GM12892 (cell line): Measurements from ENCODE around the gene FAM90A1. TPM values are rescaled to one million over a fixed set of nuclear protein-coding genes. Genes with fewer than 3 reads are reported as not detected.
"Not testable (repeated sequence)": the region's sequence is repeated elsewhere in the genome, so short reads cannot be mapped to it uniquely, and the experiment has no call there.

Experiments
- DNase-seq: peaks from one replicate; pipeline ENCODE4 v3.0.0; 2011; ENCODE audit not compliant: insufficient read length
- FAIRE-seq: peaks from 2 replicates; lab custom pipeline; 2011; peaks lifted over from hg19 to GRCh38; lab: Jason Lieb, UNC
- polyA plus RNA-seq: library from polyadenylated mRNA; unstranded; fragments of >200 nt; gene quantifications from one replicate; pipeline ENCODE4 v1.2.1, GENCODE V29; 2012; ENCODE audit warnings: missing spikeins, inconsistent platforms; ENCODE audit not compliant: missing spikeins

The FAM90A1 gene
- polyA plus RNA-seq, result 0.49 TPM

DNA sequence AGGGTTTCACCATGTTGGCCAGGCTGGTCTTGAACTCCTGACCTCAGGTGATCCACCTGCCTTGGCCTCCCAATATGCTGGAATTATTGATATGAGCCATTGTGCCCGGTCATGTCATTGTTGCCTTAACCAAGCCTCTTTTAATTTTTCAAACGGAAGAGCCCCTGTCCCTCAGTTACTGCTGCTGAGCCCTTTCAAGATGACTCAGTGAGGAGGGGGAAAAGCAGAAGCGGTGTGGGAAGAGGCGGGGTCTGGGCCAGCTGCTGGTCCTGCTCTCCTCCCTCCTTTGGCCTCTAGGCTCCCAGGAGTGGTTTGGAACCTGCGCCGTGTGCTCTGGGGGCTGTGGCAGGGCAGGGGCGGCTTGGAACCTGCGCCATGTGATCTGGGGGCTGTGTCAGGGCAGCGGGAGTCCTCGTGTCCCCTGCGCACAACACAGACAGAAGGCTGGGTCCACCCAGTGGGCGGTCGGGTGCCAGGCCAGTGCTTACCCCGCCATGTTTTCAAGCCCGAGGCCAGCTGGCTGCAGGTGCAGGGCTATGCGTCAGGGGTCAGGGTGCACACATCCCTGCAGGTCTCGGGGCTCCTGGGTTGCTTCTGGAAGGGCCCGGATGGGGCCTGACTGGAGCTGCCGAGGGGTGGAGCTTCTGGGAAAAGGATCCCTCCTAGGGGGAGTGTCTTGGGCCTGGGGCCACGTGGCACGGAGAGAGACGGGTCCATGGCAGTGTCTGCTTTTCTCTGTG lies at the start of gene FAM90A1:
Gene FAM90A1 (minus strand): TSS at position 627 of the 740 bp plus-strand sequence. CDS start 2,786 bp downstream, outside the sequence.
- not testable (repeated sequence) for FAIRE-seq
- DNase-seq, result peak; percentile 21

- DNase-seq, FAIRE-seq: not testable (repeated sequence)
Measured at GRCh38 chr12:8276397-8276796, 49.0 kb upstream of the FAM90A1 start.

GRCh38 chr12:8266706-8267105 lies 39.3 kb upstream of the FAM90A1 start:
- DNase-seq, result not testable (repeated sequence)

DNA sequence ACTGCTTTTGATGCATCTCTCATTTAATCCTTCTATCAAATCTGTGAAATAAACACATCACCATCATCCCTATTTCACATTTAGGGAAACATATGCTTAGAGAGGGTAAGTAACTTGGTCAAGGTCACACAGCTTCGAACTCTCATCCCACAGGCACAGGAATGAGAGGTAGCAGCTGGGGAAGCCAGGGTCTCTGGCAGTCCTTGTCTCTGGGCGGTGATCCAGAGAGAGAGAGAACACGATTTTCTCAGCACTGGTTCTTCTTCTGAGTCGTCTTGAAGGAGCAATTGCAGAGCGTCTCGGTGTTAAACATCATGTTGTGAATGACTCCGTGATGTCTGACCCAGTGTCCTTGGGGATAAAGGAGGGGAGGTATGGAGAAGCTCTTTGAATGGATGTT lies 36.8 kb upstream of the FAM90A1 start:
- not testable (repeated sequence) for DNase-seq, FAIRE-seq

More at GRCh38 chr12:8266706-8267105, 39.3 kb upstream of the FAM90A1 start:
- not testable (repeated sequence) for FAIRE-seq

DNA sequence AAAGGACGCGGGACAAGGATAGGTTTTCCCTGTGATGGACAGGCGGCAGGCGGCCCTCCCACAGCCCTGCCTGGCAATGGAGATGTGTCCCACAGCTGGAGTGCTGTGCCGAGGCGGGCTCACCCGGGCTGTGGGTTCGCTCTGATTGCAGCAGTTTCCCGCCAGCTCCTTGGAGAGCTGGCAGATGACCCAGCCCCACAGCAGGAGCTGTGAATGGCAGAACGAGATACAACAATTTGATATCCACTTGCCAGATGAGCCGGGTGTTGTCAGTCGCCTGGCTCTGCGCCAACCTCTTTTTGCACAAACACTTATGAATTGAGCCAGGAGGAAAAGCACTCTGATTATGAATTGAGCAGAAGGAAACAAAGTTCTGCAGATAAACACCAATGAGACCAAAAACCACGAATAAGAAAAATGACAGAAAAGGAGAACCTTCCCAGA lies 33.7 kb upstream of the FAM90A1 start:
- FAIRE-seq, DNase-seq: not testable (repeated sequence)

- FAIRE-seq, DNase-seq: not testable (repeated sequence)
Measured at GRCh38 chr12:8256356-8256755, 28.9 kb upstream of the FAM90A1 start.

GRCh38 chr12:8254705-8255104 lies 27.3 kb upstream of the FAM90A1 start:
- not testable (repeated sequence) for DNase-seq, FAIRE-seq

DNA sequence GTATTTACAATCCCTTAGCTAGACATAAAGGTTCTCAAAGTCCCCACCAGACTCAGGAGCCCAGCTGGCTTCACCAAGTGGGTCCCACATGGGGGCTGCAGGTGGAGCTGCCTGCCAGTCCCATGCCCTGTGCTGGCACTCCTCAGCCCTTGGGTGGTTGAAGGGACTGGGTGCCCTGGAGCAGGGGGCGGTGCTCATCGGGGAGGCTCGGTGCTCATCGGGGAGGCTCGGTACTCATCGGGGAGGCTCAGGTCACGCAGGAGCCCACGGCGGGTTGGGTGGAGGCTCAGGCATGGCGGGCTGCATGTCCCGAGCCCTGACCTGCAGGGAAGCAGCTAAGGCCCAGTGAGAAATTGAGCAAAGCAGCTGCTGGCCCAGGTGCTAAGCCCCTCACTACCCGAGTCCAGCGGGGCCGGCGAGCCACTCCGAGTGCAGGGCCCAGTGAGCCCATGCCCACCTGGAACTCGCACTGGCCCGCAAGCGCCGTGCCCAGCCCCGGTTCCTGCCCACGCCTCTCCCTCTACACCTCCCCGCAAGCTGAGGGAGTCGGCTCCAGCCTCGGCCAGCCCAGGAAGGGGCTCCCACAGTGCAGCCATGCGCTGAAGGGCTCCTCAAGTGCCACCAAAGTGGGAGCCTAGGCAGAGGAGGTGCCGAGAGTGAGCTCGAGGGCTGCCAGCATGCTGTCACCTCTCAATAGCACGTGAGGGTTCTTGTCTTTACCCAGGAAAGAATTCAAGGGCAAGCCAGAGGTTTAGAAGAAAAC lies 24.8 kb upstream of the FAM90A1 start:
- DNase-seq, result not testable (repeated sequence)

DNA sequence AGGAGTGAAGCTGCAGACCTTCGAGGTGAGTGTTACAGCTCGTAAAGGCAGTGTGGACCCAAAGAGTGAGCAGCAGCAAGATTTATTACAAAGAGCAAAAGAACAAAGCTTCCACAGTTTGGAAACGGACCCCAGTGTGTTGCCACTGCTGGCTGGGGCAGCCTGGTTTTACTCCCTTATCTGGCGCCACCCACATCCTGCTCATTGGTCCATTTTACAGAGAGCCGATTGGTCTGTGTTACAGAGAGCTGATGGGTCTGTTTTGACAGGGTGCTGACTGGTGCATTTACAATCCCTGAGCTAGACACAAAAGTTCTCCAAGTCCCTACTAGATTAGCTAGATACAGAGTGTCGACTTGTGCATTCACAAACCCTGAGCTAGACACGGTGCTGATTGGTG lies 24.2 kb upstream of the FAM90A1 start:
- not testable (repeated sequence) for FAIRE-seq, DNase-seq

More for the DNA sequence above, 24.8 kb upstream of the FAM90A1 start:
- not testable (repeated sequence) for FAIRE-seq

DNA sequence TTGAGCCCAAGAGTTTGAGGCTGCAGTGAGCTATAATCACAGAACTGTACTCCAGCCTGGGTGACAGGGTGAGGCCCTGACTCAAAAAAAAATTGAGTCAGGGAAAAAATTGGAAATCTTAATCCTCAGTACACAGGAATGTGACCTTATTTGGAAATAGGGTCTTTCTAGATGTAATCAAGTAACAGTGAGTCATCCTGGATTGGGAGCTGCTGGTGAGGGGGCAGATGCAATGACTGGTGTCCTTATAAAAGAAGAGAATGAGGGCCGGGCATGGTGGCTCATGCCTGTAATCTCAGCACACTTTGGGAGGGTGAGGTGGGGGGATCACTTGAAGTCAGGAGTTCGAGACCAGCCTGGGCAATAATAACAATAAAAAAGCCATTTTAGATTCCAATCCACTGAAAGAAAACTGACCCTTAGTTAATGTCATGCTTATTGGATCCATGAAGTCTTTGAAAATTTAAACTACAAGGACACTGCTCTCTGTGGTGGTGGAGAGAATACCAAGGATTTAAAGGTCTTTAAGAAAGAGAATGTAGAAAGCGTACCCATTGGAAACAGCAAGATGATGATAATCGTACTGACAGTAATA lies 19.6 kb upstream of the FAM90A1 start:
- FAIRE-seq, result not testable (repeated sequence)

GRCh38 chr12:8243682-8244161 lies 16.3 kb upstream of the FAM90A1 start:
- not testable (repeated sequence) for FAIRE-seq, DNase-seq

More for the DNA sequence above, 19.6 kb upstream of the FAM90A1 start:
- DNase-seq, result not testable (repeated sequence)

DNA sequence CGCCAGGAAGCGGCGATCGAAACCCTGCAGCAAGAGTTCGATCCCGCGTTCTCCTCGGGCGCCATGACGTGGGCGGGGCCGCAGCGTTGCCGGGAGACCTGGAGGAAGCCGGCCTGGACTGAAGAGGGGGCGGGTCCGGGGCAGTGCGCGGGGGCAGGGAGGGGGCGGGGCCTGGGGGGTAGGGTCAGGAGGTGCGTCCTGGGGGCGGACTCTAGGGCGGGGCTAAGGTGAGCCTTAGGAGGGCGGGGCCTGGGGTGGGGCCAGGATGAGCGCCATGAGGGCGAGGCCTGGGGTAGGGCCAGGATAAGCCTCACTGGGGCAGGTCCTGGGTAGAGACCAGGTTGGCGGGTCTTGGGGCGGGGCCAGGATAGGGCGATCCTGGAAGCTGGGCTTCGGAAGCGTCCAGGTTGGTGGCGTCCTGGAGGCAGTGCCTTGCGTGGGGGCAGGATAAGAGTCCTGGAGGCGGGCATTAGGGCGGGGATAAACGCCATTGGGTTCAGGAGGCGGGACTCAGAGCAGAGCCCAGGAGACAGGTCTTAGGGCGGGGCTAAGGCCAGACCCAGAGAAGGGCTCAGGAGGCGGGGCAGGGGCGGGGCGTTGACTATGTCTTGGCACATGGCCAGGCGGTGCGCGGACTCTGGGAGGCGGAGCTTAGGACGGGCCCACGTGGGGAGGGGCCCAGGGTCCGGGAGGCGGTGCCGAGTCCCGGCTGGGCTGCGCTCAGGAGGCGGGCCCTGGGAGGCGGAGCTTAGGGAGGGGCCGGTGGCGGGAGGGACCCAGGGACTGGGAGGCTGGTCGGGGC lies 15.7 kb upstream of the FAM90A1 start:
- DNase-seq (peak; percentile 75), FAIRE-seq (peak; percentile 88)

GRCh38 chr12:8242622-8242879 lies 15.1 kb upstream of the FAM90A1 start:
- DNase-seq, result not testable (repeated sequence)

GRCh38 chr12:8241917-8242621 lies 14.7 kb upstream of the FAM90A1 start:
- not testable (repeated sequence) for DNase-seq, FAIRE-seq

More at GRCh38 chr12:8242622-8242879, 15.1 kb upstream of the FAM90A1 start:
- FAIRE-seq, result not testable (repeated sequence)

DNA sequence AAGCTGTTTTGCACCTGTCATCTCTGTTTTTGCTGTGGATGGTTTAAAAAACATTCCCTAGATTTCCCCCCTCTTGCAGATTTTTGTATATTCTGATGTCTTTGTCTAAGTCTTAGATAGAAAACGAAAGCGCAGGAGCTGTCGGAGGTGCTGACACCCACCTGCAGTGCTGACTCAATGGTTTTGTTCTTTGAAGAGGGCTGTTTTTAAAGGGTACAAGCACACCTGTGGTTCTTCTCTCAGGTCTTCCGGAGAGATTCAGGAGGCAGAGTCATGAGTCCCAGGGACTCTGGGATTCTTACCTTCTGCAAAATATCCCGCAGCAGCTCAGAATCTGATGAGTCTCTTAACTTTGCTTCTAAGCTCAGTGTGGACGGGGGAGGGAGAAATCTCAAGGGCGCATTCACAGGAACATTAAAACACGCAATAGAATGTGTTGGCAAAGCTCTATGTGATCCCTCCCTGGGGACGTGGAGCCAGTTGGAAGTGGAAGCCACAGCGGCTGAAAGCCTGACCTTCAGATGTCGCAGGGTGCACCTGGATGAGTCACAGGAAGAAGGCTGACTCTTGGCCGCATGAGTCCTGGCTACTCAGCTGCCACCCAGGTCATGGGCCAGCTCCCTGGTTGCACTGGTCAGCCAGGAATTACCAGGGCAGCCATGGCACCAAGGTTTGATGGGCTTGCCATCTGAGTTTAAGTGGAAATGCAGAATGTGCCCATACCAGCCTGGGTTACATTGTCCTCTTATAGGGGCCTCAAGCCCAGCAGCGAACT lies 13.1 kb upstream of the FAM90A1 start:
- FAIRE-seq, result not testable (repeated sequence)

GRCh38 chr12:8237031-8237430 lies 9.6 kb upstream of the FAM90A1 start:
- DNase-seq, FAIRE-seq: not testable (repeated sequence)

More for the DNA sequence above, 13.1 kb upstream of the FAM90A1 start:
- not testable (repeated sequence) for DNase-seq

DNA sequence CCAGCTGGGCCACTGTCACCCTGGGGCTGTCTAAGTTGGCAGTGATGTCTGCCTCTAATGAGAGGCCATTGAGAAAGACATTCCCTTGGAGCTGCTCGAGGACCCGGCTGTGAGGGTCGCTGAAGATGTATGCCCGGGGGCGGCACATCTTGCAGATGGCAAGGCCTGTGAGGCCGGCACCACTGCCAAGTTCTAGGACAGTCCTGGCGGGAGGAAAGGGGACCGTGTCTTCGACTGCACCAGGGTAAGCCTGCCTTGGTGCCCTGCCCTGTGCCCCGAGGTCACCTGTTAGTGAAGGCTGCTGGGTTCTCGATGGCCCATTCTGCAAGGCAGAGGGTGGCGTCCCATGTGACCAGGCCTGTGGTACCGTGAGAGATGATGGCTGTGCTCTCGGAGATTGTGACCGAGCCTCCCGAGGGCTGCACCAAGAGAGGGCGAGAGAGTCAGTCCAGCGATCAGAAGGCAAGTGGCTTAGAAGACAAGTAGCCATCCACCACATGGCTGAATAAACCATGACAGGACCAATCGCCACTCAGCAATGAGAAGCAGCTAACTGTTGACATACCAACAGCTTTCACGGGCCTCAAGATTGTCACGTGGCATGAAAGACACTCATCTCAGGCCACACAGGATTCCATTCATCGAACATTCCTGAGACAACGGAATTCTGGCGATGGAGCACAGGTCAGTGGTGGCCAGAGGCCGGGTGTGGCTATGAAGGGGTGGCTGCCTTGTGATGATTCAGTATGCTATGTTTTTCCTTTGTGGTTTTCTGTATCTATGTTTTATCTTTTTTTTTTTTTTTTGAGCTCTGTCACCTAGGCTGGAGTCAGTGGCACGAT lies 8.1 kb upstream of the FAM90A1 start:
- not testable (repeated sequence) for DNase-seq, FAIRE-seq
